Erythroblast (primary cell): Measurements from ENCODE around the gene PLD5.

Source experiments
- GATA1 ChIP-seq: IDR thresholded peaks from 2 replicates; pipeline ENCODE4 v1.6.1; 2011; ENCODE audit warnings: low read depth, mild to moderate bottlenecking, control low read depth, low read length, moderate library complexity
- POLR2A ChIP-seq: IDR thresholded peaks from 2 replicates; pipeline ENCODE4 v1.6.1; 2011; ENCODE audit warnings: mild to moderate bottlenecking, low read length

DNA sequence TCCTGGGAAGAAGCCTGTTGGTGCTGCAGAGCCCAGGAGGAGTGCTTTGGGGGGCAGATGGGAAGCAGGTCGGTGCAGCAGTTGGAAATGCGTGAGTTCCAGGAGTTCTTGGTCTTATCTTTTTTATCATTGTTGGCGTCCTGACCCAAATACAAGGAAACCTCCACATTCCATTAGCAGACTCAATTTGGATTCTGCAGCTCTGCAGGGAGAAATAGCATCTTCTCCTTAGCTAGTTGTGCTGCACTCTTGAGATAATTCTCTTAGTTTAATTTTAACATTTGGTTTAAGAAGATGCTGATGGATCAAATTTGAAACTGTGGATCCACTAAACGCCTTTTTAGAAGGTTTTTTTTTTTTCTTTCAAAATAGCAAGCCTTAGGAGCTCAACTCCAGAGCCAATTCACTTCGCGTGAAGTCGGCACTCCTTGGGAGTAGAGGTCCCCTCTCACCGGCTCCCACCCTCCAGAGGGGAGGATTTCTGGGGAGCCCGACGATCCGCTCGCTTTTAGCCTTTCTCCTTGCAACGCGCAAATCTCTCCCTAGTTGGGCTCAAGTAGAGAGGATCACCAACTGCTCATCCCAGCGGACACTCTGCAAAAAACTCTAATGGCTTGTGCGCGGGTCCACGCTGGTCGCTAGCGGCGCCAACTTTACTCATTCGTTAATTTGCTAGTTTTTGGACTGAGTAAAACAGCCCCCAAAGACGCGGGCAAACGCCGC lies 1.3 kb downstream of the PLD5 start:
- no peak for TF ChIP-seq POLR2A
- no peak for TF ChIP-seq GATA1
